Activated CD4-positive, alpha-beta T cell treated with anti-CD3 and anti-CD28 coated beads, Interleukin-2, amount 50 U/mL, for 4 hours (primary cell): ENCODE measurements around the gene OPA1.

Experiments used
- DNase-seq, 2 experiments: peaks; one replicate each; pipeline ENCODE4 v3.0.0-alpha.2; 2020

Gene OPA1

GRCh38 chr3:193746832-193747231 lies 153.8 kb downstream of the OPA1 start:
- DNase-seq, result no peak
